ENCODE results near the gene UNKL.

The UNKL gene

DNA sequence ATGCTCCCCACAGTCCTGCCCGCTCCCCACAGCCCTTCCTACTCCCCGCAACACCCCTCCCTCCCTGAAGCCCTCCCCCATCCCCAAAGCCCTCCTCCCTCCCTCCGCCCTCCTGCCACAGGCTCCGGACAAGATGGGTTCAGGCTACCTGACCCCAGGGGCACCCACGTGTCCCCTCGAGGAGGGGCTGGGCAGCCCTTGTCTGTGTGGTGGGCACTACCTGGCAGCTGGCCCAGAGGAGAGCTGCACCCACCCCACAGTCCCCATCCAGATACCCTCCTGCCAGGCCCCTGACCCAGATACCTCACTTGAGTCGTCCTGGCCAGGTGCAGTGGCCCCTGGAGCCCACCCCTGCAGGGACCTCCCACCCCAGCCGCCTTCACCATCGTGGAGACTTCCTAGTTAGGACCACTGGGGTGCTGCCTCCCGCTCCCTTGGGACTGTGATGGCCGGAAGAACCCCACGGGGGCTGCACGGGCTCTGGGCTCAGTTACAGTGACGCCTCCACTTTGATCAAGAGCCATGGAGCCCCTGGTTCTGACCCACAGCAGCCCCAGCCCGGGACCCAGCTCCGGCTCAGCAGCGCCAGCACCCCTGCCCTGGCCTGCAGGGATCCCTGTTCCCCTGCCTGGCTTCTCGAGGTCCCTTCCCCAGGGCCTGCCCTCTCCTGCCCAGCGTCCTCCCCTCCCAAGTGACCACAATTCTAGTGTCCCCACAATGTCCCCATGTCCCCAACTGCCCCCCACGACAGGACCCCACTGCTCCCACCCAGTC, 17.2 kb upstream of the UNKL start:
- no peak for DNase-seq (ENCODE audit: low spot score)

DNA sequence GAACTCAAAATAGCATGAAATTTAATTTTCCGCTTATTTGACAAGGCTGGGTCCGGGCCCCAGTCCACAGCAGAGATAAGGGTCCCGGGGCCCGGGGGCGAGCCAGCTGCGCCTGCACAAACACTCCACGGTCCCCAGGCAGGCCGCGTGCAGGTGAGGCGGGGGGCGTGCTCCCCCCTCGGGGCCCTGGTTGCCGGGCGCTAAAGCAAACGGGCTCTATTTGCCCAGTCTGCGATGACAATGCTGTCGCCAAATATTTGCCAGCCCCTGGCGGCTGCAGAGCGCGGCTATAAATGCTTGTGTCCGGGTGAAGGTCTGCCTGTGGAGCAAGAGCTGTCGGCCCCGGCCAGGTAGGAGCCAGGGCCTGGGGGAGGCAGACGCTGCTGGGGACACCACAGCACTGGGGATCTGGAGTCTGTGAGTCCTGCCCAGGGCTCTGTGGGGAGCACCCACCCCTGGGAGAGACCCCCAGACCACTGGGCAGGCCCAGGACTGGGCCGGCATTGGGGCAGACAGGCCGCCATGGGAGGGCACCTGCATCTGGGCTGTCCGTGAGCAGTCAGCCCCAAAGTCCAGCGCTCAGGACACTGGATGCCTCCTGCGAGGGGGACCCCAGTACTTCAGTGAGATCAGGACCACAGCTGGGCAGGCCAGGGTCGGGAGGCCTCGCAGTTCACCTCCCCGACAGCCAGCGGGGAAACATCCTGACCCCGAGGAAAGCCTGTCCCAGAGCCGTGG, 16.4 kb upstream of the UNKL start, which contains the start of gene PERCC1:
Gene PERCC1 (plus strand): TSS at position 320 of the 738 bp plus-strand sequence. CDS start 1,516 bp downstream, outside the sequence.
- DNase-seq (ENCODE audit: low spot score) = no peak

DNA sequence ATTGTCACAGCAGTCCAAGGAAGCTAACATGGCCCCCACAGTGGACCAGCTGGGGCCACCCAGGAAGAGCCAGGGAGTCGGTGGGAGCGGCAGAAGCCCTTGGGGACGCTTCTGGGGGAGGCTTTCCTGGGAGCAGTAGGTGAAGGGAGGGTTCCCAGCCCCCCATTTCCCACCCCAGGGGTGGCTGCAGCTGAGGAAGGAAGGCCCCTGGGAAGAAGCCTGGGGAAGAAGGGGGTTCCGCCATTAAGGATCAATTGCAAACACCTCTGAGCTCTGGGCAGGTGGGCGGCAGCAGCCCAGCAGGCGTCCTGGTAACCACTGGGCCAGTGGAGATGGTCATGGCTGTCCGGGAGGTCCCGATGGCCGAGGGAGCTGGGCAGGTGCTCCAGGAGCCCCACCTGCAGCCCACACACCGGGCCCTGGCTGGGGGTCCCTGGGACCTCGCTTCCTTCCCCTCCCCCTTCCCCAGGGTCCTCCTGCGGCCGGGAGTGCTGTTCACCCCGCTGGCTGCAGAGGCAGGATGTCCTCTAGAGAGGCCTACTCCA, 15.8 kb upstream of the UNKL start:
- DNase-seq (ENCODE audit: low spot score) = no peak

DNA sequence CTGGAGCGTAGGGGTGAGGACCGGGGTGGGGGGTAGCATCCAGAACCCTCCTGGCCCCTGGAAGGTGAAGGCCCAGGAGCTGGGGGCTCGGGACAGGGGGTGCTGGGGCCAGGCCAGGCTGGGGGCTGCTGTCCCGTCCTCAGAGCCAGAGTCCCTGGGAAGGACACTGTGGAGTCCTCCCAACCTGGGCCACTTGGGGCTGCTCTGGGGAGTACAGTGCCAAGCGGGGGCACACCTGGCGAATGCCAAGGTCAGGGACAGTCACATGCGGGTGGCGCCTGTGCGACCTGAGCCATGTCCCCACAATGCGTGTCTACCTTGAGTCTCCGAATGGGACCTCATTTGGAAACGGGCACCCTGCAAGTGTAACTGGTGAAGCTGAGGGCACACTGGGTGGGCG, 15.1 kb upstream of the UNKL start:
- DNase-seq (ENCODE audit: low spot score) = no peak

DNA sequence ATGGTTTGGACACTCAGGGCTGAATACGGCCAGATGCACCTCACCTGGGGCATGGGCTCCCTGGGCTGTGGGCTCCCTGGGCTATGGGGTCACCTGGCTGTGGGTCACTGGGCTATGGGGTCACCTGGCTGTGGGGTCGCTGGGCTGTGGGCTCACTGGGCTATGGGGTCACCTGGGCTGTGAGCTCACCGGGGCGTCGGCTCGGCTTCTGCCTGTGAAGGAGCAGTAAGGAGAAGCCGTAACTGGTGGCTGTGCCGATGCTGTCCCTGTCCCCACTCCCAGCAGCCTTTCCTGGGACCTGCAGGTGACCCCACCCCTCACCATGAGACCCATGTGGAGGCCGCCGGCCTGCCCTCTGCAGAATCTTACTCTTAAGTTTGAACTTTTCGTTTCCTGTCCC, 14.5 kb upstream of the UNKL start:
- DNase-seq (ENCODE audit: low spot score) = no peak

DNA sequence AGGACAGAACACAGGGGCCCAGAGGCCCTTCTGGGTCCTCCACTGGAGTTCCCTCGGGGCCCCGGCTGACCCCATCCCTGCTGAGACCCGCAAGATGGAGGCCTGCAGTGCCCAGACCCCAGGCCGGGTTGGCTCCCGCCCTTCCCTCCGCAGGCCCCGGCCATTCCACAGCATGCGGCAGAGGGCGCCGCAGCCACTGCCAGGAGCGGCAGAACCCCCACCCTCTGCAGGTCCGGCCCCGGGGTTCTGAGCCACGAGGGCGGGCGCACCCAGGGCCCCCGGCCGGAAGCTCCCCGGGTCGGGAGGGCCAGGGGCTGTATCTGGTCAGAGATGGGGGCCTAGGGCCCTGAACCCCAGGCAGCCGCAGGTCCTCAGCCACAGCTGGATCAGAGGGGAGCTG, 14.0 kb upstream of the UNKL start:
- peak; percentile 59 for DNase-seq (ENCODE audit: low spot score)

DNA sequence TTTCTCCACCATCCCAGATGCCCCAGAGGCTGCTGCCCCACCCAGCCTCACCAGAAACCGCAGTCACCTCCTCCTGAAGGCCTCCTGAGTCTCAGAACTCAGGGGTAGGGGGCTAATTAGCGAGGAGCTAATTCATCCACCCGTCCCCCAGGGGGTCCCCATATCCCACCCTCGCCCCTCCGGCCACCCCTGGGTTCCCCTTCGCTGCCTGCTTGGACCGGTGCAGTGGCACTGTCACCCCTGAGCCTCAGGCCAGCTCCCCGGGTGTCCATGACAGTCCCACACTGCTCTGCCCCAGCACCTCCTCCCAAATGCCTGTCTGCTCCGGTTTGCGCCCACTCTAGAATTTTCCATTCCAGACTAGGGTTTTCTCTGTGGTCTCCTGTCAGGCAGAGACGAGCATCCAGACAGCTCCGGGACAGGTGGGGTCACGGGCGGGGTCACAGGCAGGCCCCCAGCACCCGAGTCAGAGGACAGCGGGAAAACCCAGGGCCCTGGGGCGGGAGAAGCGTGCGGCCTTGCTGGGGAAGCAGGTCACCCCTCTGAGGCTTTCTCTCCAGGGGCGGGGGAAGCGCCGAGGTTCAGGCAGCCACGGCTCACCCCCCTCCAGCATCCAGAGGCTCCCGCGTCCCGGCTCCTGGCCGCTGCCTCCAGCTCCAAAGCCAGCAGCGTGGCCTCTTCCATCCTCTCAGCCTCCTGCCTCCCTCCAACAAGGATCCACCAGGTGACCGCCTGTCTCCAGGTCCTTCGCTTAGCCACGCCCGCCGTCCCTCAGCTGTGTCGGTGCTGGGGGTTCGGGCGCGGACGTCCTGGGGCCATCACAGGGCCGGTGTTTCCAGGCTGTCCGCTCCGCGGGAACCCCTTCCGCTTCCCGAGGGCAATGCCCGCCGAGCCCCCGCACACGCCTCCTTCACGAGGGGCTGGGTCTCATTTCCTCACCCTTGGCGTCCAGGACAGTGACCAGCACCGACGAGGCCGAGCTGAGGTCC, 13.3 kb upstream of the UNKL start:
- DNase-seq (ENCODE audit: low spot score) = no peak

DNA sequence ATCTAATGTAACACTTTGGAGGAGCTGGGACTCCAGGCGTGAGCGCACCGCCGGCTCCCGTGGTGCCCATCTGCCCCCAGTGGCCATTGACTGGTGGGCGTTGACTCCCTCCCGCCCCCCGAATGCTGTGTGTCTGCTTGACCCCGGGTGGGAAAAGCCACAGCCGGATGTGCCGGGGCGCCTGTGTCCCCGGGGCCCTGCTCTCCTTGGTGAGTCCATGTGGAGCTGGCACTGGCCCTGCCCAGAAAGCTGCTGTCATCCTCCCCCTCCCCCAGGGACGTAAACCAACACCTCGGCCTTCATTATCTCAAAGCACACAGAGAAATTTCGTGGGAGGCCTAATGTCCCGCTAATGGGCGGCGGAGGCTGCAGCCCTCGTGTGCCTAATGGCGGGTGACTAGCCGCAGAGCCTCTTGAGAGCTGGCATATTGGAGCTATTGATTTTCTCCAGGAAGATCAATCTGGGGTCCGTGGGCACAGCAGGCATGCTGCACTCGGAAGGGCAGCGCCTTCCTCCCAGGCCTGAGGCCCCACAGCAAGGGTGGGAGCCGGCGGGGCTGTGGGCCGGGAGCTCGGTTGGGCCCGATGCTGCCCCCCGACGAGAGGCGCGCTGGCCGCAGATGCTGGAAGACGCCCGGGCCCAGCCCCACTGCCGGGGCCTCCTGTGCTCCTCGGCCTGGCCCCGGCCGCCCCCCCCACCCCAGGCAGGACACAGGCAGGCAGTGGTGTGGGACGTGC, 12.4 kb upstream of the UNKL start:
- no peak for DNase-seq (ENCODE audit: low spot score)

DNA sequence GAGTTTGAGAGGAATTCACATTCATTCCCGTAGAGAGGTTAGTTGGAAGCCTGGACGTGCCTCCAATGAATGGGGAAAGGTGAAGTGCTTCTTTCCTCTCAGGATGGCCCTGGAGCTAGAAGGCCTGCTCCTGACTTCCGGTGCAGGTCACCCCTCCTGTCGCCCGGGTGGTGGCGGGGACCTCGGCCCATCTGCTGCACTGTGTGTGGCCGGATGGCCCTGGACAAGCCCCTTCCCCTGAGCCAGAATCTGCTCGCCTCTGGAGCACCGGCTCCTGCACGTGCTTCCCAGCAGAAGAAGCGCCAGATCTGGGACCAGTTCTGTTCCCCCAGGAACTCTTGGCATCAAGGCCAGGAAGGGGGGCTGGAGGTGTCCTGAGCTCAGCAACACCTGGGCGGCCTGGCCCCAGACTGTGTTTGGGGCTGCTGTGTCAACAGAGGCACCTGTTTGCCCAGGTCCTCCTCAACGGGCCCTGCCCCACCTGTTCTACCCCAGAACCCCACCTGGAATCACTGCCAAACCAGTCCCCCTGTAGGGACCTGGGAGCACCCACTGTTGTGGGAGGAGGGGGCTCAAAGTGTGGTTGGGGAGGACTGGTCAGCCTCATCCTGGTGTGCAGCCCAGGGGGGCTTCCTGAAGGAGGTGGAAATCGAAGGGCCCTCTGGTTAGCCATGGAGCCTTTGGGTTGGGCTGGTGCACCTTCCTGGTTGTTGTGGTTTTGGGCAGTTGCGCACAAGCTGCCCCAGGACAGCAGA, 11.3 kb upstream of the UNKL start:
- no peak for DNase-seq (ENCODE audit: low spot score)

DNA sequence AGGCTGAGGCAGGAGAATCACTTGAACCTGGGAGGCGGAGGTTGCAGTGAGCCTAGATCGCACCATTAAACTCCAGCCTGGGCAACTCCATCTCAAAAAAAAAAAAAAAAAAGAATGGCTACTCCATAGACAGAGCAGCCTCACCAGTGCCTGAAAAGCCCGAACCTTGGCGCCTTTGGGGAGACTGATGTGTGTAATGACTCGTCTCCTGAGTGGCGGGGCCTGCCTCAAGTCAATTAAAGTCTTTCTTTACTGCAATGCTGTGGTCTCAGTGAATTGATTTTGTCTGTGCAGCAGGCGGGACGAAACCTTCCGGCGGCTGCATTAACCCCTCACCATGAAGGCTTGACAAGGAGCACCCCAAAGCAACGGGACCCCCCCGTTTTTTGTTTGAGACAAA, 9.5 kb upstream of the UNKL start:
- DNase-seq (ENCODE audit: low spot score) = no peak

DNA sequence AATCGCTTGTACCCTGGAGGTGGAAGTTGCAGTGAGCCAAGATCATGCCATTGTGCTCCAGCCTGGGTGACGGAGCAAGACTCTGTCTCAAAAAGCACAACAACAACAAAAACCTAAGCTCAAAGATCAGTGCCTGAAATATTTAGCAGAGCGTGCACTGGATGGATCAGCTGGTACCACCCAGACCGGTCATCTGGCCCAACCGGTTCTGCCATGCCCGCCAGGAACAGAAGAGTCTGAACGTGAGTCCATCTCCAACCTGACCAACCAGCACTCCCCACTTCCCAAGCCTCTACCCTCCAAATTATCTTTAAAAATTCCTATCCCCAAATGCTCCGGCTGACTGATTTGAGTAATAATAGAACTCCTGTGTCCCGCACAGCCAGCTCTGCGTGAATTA, 7.6 kb upstream of the UNKL start:
- no peak for DNase-seq (ENCODE audit: low spot score)

DNA sequence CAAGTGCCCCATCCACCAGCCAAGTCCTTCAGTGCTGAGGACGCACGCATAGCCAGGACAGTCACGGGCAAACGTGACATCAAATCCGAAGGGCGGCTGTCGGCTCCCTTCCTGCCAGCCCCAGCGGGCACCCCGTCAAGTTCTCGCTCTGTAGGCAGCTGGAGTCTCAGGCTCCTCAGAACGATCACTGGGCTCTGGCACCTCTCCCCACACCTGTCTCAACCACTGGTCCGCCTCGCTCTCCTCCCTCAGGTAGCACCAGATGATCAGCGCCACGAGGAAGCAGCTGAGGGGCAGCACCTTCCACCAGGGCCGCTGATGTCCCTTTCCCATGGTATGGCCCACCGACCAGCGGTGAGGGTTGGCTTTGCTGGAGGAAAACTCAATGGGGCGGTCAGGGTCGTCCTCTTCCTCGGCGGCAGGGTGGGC, 5.6 kb upstream of the UNKL start:
- DNase-seq (ENCODE audit: low spot score) = no peak

DNA sequence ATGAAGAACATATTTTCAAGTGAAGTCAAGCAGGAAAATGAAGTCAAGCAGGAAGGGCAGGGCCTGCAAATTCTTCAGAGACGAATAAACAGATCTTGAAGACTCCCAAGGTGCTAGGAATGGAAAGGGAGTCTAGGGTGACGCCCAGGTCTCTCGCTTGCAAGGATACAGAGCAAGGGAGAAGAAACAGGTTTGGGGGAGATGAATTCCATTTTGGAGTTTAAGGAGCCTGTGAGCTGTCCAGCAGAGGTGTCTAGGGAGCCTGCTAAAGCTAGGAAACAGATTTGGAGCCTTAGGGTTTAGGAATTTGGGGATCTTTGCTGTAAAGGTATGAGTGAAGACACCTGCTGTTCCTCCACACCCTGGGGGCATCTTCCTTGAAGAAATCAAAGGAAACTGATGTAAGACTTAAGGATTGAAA, 2.0 kb upstream of the UNKL start:
- DNase-seq (ENCODE audit: low spot score) = no peak

DNA sequence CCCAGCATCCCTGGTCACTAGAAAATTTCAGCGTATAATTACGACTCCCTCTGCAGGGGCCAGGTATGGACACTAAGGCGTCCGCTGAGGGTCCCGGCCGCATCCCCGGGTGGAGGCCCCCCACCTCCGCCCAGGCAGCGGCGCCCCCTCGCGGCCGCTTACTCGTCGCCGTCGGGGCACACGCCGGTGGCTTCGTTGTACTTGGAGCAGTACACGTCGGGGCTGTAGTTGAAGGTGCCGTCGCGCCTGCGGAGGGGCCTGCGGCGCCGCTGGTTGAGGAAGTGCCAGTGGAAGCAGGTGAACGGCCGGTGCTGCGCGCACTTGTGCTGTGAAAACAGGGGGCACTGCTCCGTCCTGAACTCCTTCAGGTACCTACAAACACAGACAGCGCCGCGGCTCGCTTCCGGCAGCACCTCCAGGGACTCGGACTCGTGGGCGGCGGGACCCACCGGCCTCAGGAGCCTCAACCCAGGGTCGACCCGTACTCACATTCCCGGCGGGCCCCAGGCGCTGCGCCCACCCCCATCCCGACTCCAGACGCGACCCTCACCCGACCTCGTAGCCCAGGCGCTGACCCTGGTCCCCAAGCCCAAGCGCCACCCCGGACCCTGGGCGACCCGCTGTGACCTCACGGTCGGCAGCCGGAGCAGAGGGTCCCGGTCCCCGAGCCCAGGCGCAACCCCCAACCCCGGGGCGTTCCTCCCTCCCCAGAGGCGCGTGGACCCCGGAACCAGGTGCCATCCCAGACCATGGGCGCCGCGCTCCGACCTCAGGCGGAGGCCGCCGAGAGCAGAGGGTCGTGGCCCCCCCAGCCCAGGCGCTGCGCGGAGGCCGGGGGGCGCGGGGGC, 596 bp downstream of the UNKL start:
- DNase-seq (ENCODE audit: low spot score) = peak; percentile 80

DNA sequence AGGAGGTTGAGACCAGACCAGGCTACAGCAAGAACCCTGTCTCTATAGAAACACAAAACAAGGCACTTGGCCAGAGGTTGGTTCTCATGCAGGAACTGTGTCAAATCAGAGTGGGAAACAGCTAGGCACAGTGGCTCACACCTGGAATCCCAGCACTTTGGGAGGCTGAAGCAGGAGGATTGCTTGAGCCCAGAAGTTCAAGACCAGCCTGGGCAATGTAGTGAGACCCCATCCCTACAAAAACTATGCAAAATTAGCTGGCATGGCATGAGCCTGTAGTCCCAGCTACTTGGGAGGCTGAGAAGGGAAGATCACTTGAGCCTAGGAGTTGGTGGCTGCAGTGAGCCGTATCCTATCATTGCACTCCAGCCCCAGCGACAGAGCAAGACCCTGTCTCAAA, 1.7 kb downstream of the UNKL start:
- DNase-seq (ENCODE audit: low spot score) = no peak

DNA sequence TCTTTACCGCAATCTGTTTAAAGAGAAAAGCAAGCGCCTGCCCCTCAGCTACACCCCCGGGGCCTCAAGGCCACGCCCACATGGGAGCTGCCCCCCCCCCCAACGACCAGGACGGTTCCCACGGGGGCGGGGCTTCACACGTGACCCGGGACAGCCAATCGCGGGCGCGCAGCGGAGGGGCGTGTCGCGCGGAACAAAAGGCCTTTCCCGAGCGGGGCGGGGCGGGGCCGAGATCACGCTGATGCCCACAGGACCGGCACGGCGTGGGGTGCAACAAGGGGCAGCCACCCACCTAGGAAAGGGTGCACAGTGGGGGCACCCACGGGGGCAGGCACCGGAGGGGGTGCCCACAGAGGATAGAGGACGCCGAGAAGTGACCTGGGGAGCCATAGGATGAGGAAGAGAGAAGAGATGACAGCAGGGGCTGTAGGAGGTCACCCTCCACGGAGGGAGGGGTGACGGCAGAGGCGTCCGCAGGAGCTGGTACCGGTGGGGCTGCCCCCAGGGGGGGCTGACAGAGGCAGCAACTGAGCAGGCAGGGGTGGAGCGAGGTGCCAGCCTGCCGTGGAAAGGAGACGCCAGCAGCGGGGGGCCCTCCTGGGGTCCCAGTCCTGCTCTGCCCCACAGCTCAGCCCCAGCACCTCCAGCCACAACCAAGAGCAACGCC, 6.2 kb downstream of the UNKL start:
- DNase-seq (ENCODE audit: low spot score) = peak; percentile 96

DNA sequence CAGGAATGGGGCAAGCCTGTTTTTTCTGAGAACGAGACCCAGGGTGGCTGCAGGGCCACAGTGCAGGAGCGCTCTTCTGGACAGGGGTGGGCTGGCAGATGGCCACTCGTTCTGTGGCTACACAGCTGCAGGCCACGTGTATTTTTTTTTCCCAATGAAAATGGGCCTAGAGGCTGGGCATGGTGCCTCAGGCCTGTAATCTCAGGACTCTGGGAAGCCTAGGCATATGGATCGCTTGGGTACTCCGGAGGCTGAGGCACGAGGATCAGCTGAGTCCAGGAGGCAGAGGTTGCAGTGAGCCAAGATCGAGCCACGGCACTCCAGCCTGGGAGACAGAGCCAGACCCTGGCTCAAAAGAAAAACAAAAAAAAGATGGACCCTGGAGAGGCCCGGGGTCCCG, 6.8 kb downstream of the UNKL start:
- no peak for DNase-seq (ENCODE audit: low spot score)

DNA sequence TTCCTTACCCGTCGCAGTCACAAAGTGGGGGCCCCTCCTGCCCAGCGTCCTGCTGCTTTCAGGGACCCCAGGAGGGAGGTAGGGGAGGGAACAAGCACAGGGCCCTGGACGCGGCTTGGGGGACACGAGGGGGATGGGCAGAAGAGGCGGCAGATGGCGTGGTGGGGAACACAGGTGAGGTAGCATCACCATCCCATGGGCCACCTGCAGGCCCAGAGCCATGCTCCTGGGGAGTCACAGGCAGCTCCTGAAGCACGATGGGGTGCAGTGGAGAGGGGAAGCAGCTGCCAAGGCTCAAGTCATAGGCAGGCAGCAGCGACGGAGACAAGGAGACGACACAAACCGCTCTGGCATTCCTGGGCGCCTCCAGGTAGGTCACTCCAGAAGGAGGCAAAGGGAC, 10.8 kb downstream of the UNKL start:
- no peak for DNase-seq (ENCODE audit: low spot score)

DNA sequence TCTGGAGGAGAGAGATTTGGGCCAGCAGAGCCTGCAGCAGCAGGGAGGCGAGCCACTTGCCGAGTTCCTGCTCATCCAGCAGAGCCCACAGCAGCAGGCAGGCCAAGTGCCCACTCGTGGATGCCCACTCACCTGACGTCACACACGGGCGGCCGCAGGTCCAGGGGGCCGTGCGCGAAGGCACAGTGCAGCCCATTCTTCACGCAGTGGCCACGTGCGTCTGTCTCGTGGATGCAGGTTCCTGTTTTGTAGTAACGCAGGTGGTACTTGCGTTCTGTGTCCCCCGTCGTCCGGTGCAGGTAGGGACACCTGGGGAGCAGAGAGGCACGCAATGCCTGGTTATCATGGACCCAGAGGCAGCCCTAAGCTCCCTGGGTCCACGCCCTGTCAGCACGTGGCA, 11.5 kb downstream of the UNKL start:
- DNase-seq (ENCODE audit: low spot score) = no peak

Measured in germinal center (tissue), 1 donor.